HepG2 (cell line): ENCODE measurements around the gene MAP2K1. TPM values are rescaled to one million over a fixed set of nuclear protein-coding genes. Genes with fewer than 3 reads are reported as not detected.

Experiments used
- ATAC-seq: fragments of 200-7000 bp; cut with Tn5 transposase; 3 replicates; pipeline ENCODE4 v1.9.1; 2020; ENCODE audit warnings: mild to moderate bottlenecking, moderate library complexity
- BruUV-seq: library from RNA; stranded (reverse); fragments of 400-500 nt; replicated peaks from 2 replicates; lab custom pipeline; 2021; lab: Mats Ljungman, UMichigan
- CTCF ChIA-PET: fragments of 300-600 bp; formaldehyde crosslinking; extraction: SDS; loops from one replicate; lab custom pipeline; 2021; ENCODE audit warnings: low total read pairs, inconsistent platforms, low intra/inter-chr PET ratio; lab: Yijun Ruan, JAX
- POLR2A ChIA-PET: fragments of 350-600 bp; sonication (Branson Sonifier 250); formaldehyde crosslinking; loops from one replicate; lab custom pipeline; 2020; ENCODE audit warnings: antibody characterized with exemption, inconsistent platforms; lab: Yijun Ruan, JAX
- DNase-seq: peaks from one replicate; pipeline ENCODE4 v3.0.0-alpha.2; 2015; ENCODE audit warnings: low spot score
- FAIRE-seq: peaks from 3 replicates; lab custom pipeline; 2011; peaks lifted over from hg19 to GRCh38; lab: Jason Lieb, UNC
- H2AFZ ChIP-seq: one replicate; pipeline ENCODE4 v1.6.1; 2011; ENCODE audit warnings: low read length, inconsistent platforms
- H3K27ac ChIP-seq: fragments of 300-600 bp; 3 replicates; pipeline ENCODE4 v1.8.0; 2011; ENCODE audit warnings: mixed run types, mild to moderate bottlenecking, mixed read lengths, low read length, inconsistent platforms; ENCODE audit not compliant: insufficient read depth; ENCODE audit errors: extremely low read length
- H3K27me3 ChIP-seq, 2 experiments: fragments of 200-600 bp in 1 of 2; 2 replicates in 1 of 2; 3 replicates in 1 of 2; pipeline versions ENCODE4 v1.6.0 to v1.8.0; 2011; ENCODE audit warnings: low read length in 2 of 2, mild to moderate bottlenecking in 2 of 2, moderate library complexity in 2 of 2, inconsistent platforms in 1 of 2; ENCODE audit not compliant: insufficient read depth in 2 of 2, control insufficient read depth in 1 of 2
- H3K36me3 ChIP-seq, 2 experiments: fragments of 200-600 bp in 1 of 2; replicated peaks in 1 of 2; 2 replicates in 1 of 2; 3 replicates in 1 of 2; pipeline versions ENCODE4 v1.5.1 to v1.8.0; 2011; ENCODE audit warnings: low read length in 2 of 2, inconsistent platforms in 1 of 2; ENCODE audit not compliant: insufficient read depth in 2 of 2, control insufficient read depth in 1 of 2
- H3K4me1 ChIP-seq: 2 replicates; pipeline ENCODE4 v1.5.1; 2012; ENCODE audit warnings: low read length, inconsistent platforms; ENCODE audit not compliant: insufficient read depth
- H3K4me2 ChIP-seq: 2 replicates; pipeline ENCODE4 v1.6.0; 2011; ENCODE audit warnings: low read depth, low read length, inconsistent platforms
- H3K4me3 ChIP-seq, 3 experiments: fragments of 200-600 bp in 1 of 3; sonication (generic), shearing (Covaris generic) in 1 of 3; replicated peaks in 1 of 3; 2 replicates each; pipeline ENCODE4 v1.5.1; 2011 to 2016; ENCODE audit warnings: low read length in 3 of 3, inconsistent platforms in 2 of 3, low read depth in 2 of 3, mild to moderate bottlenecking in 2 of 3, control low read depth in 1 of 3, mixed read lengths in 1 of 3; ENCODE audit not compliant: insufficient read depth in 1 of 3
- H3K79me2 ChIP-seq: one replicate; pipeline ENCODE4 v1.6.1; 2011; ENCODE audit warnings: low read length, inconsistent platforms; ENCODE audit not compliant: insufficient read depth
- H3K9ac ChIP-seq: 2 replicates; pipeline ENCODE4 v1.6.0; 2011; ENCODE audit warnings: mild to moderate bottlenecking, low read depth, low read length, inconsistent platforms; ENCODE audit not compliant: insufficient read depth
- H3K9me3 ChIP-seq: 2 replicates; pipeline ENCODE4 v1.5.1; 2012; ENCODE audit warnings: mild to moderate bottlenecking, low read length
- H4K20me1 ChIP-seq: 2 replicates; pipeline ENCODE4 v1.6.0; 2011; ENCODE audit warnings: inconsistent platforms, mild to moderate bottlenecking, low read length, moderate library complexity; ENCODE audit not compliant: insufficient read depth
- ARID4A ChIP-seq: sonication (generic); formaldehyde crosslinking; IDR thresholded peaks from 2 replicates; pipeline ENCODE4 v1.5.0; 2020; ENCODE audit warnings: mild to moderate bottlenecking, missing genetic modification reagents, borderline replicate concordance
- ARNTL ChIP-seq: sonication (generic); formaldehyde crosslinking; IDR thresholded peaks from 2 replicates; pipeline ENCODE4 v1.4.0; 2020; ENCODE audit warnings: mild to moderate bottlenecking, missing genetic modification reagents
- FOXA3 ChIP-seq: IDR thresholded peaks from 2 replicates; pipeline ENCODE4 v1.6.1; 2016; ENCODE audit warnings: missing genetic modification reagents, missing compliant biosample characterization
- HMGXB4 ChIP-seq, 2 experiments: sonication (generic) in 1 of 2; formaldehyde crosslinking in 1 of 2; IDR thresholded peaks; 2 replicates each; pipeline versions ENCODE4 v1.4.0 to v1.6.1; 2018 to 2020; ENCODE audit warnings: missing genetic modification reagents in 2 of 2, borderline replicate concordance in 1 of 2, low read depth in 1 of 2, mild to moderate bottlenecking in 1 of 2, missing biosample characterization in 1 of 2
- MTF2 ChIP-seq: sonication (generic); formaldehyde crosslinking; IDR thresholded peaks from 2 replicates; pipeline ENCODE4 v1.5.0; 2020; ENCODE audit warnings: missing genetic modification reagents, borderline replicate concordance
- MXD4 ChIP-seq: IDR thresholded peaks from 2 replicates; pipeline ENCODE4 v1.6.1; 2016; ENCODE audit warnings: mild to moderate bottlenecking, missing biosample characterization, missing genetic modification reagents
- REST ChIP-seq, 2 experiments: IDR thresholded peaks; 2 replicates each; pipeline ENCODE4 v1.6.1; 2011 to 2012; ENCODE audit warnings: low read length in 2 of 2, borderline replicate concordance in 1 of 2, low read depth in 1 of 2, mild to moderate bottlenecking in 1 of 2, moderate library complexity in 1 of 2
- TGIF2 ChIP-seq: IDR thresholded peaks from 2 replicates; pipeline ENCODE4 v1.6.1; 2016; ENCODE audit warnings: control low read depth, missing compliant biosample characterization
- U2AF2 ChIP-seq: fragments of 200-400 bp; formaldehyde crosslinking; IDR thresholded peaks from 2 replicates; pipeline ENCODE4 v1.6.1; 2017; ENCODE audit warnings: low read depth, mild to moderate bottlenecking, low read length
- ZNF383 ChIP-seq: sonication (generic); formaldehyde crosslinking; IDR thresholded peaks from 2 replicates; pipeline ENCODE4 v1.4.0; 2020; ENCODE audit warnings: missing genetic modification reagents, mild to moderate bottlenecking, borderline replicate concordance
- ZNF674 ChIP-seq: sonication (generic); formaldehyde crosslinking; IDR thresholded peaks from 2 replicates; pipeline ENCODE4 v1.5.0; 2020; ENCODE audit warnings: low read depth, mild to moderate bottlenecking, missing genetic modification reagents
- WGBS: methylation state at CpG from one replicate; pipeline ENCODE4 v1.1.6; 2017; ENCODE audit warnings: low lambda C conversion rate; 5-methylcytosine and 5-hydroxymethylcytosine counted together
- in situ Hi-C: cut with HindIII; loops from 2 replicates; pipeline ENCODE4 v1.10.0; 2017; ENCODE audit warnings: low pct_unique_long_range_greater_than_20kb; ENCODE audit not compliant: extremely low pct_ligation_motif_present
- intact Hi-C: fragments of 100-400 bp; cut with micrococcal nuclease; formaldehyde crosslinking; loops from one replicate; pipeline ENCODE4 v1.10.0; 2022; ENCODE audit not compliant: unreplicated experiment
- polyA plus RNA-seq, 8 experiments: library from polyadenylated mRNA; depleted of rRNA in 3 of 8; stranded (reverse) in 7 of 8; unstranded in 1 of 8; fragments of >200 nt; fragmentation: Illumina TruSeq in 4 of 8; extraction: Trizol in 4 of 8; gene quantifications; 2 replicates each; pipeline versions ENCODE4 v1.2.1 to v1.2.3, GENCODE V29; 2011 to 2016; ENCODE audit warnings: low read depth in 4 of 8, missing spikeins in 1 of 8, mixed read lengths in 1 of 8; ENCODE audit not compliant: insufficient read depth in 1 of 8
- total RNA-seq, 5 experiments: library from RNA; depleted of rRNA; stranded (reverse); fragments of >200 nt; fragmentation: Illumina TruSeq; extraction: Trizol; gene quantifications; 2 replicates each; pipeline ENCODE4 v1.2.3, GENCODE V29; 2016; ENCODE audit warnings: low read depth in 1 of 5

The MAP2K1 gene
- total and polyA plus RNA-seq, 2 of the 13 experiments (the other 11 are each of a cell fraction or from before 2014, with no cell fraction given), result 24.1 to 49.2 TPM

GRCh38 chr15:66387163-66388042 lies 691 bp downstream of the MAP2K1 start:
- peaks cover 53% of the 10 kb centered on the region for H3K79me2 ChIP-seq
- 1% methylated on average over 30 of the region's 62 CpGs for WGBS
- H3K4me2 ChIP-seq, result peak overlapping the region; percentile 94
- H3K27ac ChIP-seq, result peak overlapping the region; percentile 52
- H3K9me3 ChIP-seq, result no peaks in the 10 kb centered on the region
- H3K4me3 ChIP-seq, result peak overlapping the region; percentile 86 to 94 (median 93)
- DNase-seq (peak; percentile 29), FAIRE-seq (peak; percentile 56), ATAC-seq (peak; percentile 74)
- intact Hi-C loops, result loop anchor here (2.0 to 10.0 kb wide), 2 partner anchors 31 to 93 kb away; partner anchors contain the start of genes DIS3L and TIPIN
- in situ Hi-C loops, result loop anchor here (25.0 kb wide), 1 partner anchor 100 kb away; the partner anchor contains the start of gene SNAPC5
- H2AFZ ChIP-seq, result no peak overlapping the region
- H4K20me1 ChIP-seq, result peaks cover 14% of the 10 kb centered on the region
- peaks cover 50% of the 10 kb centered on the region for H3K4me1 ChIP-seq
- POLR2A ChIA-PET, result interaction anchor here (0.6 to 4.9 kb wide), 11 partner anchors 15 to 776 kb away, joined by 3 to 38 read pairs (median 5); partner anchors contain the start of genes INTS14, RPL4, SNAPC5 and TIPIN
- BruUV-seq, result TSS peak; percentile 55
- CTCF ChIA-PET, result interaction anchor here (3.0 kb wide), 1 partner anchor 111 kb away, joined by 17 read pairs; the partner anchor contains the start of gene SNAPC5
- no peaks in the 10 kb centered on the region; a peak in 1 of 5 replicates for H3K27me3 ChIP-seq
- peaks cover 2 to 10% of the 10 kb centered on the region in 2 experiments; a peak in 3 of 5 replicates for H3K36me3 ChIP-seq
- peak overlapping the region; percentile 86 for H3K9ac ChIP-seq
- TF ChIP-seq REST (IDR thresholded peaks at IDR 0.05; ENCODE audit: borderline replicate concordance in 1 of 2, low read depth in 1 of 2, low read length in 2 of 2), result no peak
- no peak for TF ChIP-seq MTF2 (CRISPR knock-in tag)
- TF ChIP-seq U2AF2, result no peak
- no peak; the same call in 1 of the 2 replicates for TF ChIP-seq FOXA3 (CRISPR knock-in tag)
- peak; percentile 13; the same call in 1 of the 2 replicates for TF ChIP-seq ARID4A (CRISPR knock-in tag)
- TF ChIP-seq MXD4 (CRISPR knock-in tag), result no peak
- no peak for TF ChIP-seq ZNF674 (CRISPR knock-in tag)
- TF ChIP-seq HMGXB4 (CRISPR knock-in tag; IDR thresholded peaks at IDR 0.05; ENCODE audit: borderline replicate concordance in 1 of 2, low read depth in 1 of 2), result peak; percentile 81 to 88
- TF ChIP-seq TGIF2 (CRISPR knock-in tag), result 0 out of 2 replicates have a peak, but pooled peaks have one; percentile 56
- TF ChIP-seq ZNF383, result no peak
- 0 out of 2 replicates have a peak, but pooled peaks have one; percentile 22 for TF ChIP-seq ARNTL
